Nephron (organoid): Measurements from ENCODE around the gene TMPRSS4.

Source experiments
- H3K27ac Mint-ChIP-seq, 3 experiments: 2 replicates each; pipeline ENCODE4 v1.8.0; 2020; ENCODE audit warnings: mixed read lengths in 3 of 3, mild to moderate bottlenecking in 2 of 3, moderate library complexity in 1 of 3
- H3K27me3 Mint-ChIP-seq: 2 replicates; pipeline ENCODE4 v1.8.0; 2021; ENCODE audit warnings: low read depth, mild to moderate bottlenecking, moderate library complexity, mixed read lengths
- H3K36me3 Mint-ChIP-seq: 2 replicates; pipeline ENCODE4 v1.8.0; 2020; ENCODE audit warnings: low read depth, mixed read lengths
- H3K4me1 Mint-ChIP-seq: 2 replicates; pipeline ENCODE4 v1.8.0; 2020; ENCODE audit warnings: mixed read lengths
- H3K4me3 Mint-ChIP-seq, 3 experiments: 2 replicates each; pipeline ENCODE4 v1.8.0; 2020; ENCODE audit warnings: mild to moderate bottlenecking in 3 of 3, mixed read lengths in 3 of 3, moderate library complexity in 2 of 3
- H3K9me3 Mint-ChIP-seq: 2 replicates; pipeline ENCODE4 v1.8.0; 2020; ENCODE audit warnings: mixed read lengths
- TF ChIP-seq, protein P1 (sequence below), 3 experiments: fragments of 200-600 bp; sonication (generic); IDR thresholded peaks; one replicate each; pipeline ENCODE4 v1.5.0; 2021; ENCODE audit warnings: antibody characterized with exemption in 3 of 3; ENCODE audit not compliant: unreplicated experiment in 3 of 3

TMPRSS4 gene

DNA sequence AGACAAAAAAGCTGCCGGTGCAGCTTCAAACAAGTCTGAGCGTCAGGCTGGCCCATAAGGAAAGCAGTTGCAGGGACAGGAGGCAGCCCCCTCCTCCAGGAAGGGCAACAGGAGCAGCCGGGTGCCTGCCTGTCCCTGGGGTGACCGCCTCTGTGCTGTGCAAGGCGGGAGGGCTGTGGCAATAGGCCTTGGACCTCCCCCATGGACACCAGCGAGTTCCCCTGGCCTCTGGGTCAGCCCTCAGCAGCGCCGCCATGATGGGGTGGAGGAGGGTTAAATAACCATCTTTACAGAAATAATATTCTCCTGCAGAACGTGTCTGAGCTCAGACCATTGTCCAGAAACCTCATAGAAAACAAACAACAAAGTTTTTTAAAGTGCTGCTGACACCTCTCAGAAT, 3.3 kb upstream of the TMPRSS4 start:
- H3K4me1 Mint-ChIP-seq: peaks cover 10% of the 10 kb centered on the region
- no peak overlapping the region for H3K4me3 Mint-ChIP-seq
- peak overlapping the region in 1 of 3 experiments; percentile 15 for H3K27ac Mint-ChIP-seq
- H3K27me3 Mint-ChIP-seq: peaks cover 21% of the 10 kb centered on the region
- TF ChIP-seq, protein P1, sequence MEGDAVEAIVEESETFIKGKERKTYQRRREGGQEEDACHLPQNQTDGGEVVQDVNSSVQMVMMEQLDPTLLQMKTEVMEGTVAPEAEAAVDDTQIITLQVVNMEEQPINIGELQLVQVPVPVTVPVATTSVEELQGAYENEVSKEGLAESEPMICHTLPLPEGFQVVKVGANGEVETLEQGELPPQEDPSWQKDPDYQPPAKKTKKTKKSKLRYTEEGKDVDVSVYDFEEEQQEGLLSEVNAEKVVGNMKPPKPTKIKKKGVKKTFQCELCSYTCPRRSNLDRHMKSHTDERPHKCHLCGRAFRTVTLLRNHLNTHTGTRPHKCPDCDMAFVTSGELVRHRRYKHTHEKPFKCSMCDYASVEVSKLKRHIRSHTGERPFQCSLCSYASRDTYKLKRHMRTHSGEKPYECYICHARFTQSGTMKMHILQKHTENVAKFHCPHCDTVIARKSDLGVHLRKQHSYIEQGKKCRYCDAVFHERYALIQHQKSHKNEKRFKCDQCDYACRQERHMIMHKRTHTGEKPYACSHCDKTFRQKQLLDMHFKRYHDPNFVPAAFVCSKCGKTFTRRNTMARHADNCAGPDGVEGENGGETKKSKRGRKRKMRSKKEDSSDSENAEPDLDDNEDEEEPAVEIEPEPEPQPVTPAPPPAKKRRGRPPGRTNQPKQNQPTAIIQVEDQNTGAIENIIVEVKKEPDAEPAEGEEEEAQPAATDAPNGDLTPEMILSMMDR (IDR thresholded peaks at IDR 0.05; ENCODE audit: unreplicated experiment in 3 of 3): no peak
- H3K9me3 Mint-ChIP-seq: no peaks in the 10 kb centered on the region
- H3K36me3 Mint-ChIP-seq: no peaks in the 10 kb centered on the region

DNA sequence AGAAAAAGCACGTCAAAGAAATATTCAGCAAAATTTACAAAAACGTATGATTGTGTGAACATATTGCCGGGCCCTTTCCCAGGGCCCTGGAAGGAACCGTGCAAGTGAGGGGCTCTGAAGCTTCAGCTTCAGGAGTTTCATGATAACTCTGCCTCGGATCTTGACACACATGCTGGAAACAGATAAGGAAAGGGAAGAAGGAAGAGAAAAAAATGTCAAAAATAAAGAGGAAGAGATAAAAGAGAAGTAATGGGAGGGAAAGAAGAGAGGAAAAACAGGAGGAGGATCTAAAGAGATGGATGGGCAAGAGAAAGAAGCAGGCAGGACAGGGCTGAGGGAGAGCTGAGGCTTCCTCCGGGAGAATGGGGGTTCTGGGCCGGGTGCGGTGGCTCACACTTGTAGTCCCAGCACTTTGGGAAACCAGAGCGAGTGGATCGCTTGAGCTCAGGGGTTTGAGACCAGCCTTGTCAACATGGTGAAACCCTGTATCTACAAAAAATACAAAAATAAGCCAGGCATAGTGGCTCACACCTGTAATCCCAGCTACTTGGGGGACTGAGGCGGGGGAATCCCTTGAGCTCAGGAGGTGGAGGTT, 2.7 kb upstream of the TMPRSS4 start:
- peaks cover 18% of the 10 kb centered on the region for H3K27me3 Mint-ChIP-seq
- H3K36me3 Mint-ChIP-seq: no peaks in the 10 kb centered on the region
- H3K4me3 Mint-ChIP-seq: no peak overlapping the region
- H3K4me1 Mint-ChIP-seq: peaks cover 12% of the 10 kb centered on the region
- TF ChIP-seq, protein P1 (IDR thresholded peaks at IDR 0.05; ENCODE audit: unreplicated experiment in 3 of 3): no peak
- H3K27ac Mint-ChIP-seq: peak overlapping the region in 1 of 3 experiments; percentile 15
- H3K9me3 Mint-ChIP-seq: no peaks in the 10 kb centered on the region

- TF ChIP-seq, protein P1 (IDR thresholded peaks at IDR 0.05; ENCODE audit: unreplicated experiment in 3 of 3): no peak
- Mint-ChIP-seq H3K27ac (no peak overlapping the region), H3K9me3 (no peaks in the 10 kb centered on the region), H3K4me1 (peaks cover 10% of the 10 kb centered on the region), H3K27me3 (peaks cover 16% of the 10 kb centered on the region), H3K4me3 (no peak overlapping the region), H3K36me3 (no peaks in the 10 kb centered on the region)
These were observed 2.1 kb upstream of the TMPRSS4 start for GRCh38 chr11:118074785-118075184.

DNA sequence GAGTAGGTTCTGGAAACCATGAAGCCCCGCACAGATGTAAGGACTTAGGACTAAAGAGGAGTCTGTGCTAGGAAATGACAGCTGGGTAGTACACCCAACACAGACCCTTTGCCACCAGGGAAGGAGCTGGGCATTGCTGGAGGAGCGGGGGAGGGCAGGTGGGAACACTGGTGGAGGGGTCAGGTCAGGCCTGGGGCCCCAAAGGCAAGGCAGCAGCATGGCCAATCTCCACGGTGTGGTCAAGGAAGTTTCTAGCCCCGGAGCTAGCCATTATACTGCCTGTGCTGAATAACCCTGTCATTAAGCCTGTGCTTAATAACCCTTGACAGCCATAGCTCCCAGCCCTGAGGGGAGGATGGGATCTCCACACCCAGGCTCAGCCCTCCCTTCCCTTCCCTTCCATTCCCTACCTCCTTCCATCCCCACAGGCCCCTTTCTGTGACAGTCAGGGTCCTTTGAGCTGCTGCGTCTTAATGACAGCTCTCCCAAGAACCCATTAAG, 2.1 kb downstream of the TMPRSS4 start:
- TF ChIP-seq, protein P1 (IDR thresholded peaks at IDR 0.05; ENCODE audit: unreplicated experiment in 3 of 3): no peak
- Mint-ChIP-seq H3K36me3 (no peaks in the 10 kb centered on the region), H3K4me1 (peaks cover 24% of the 10 kb centered on the region), H3K27me3 (peaks cover 31% of the 10 kb centered on the region), H3K27ac (peak overlapping the region in 2 of 3 experiments; percentile 28 to 78), H3K4me3 (peak overlapping the region in 1 of 3 experiments; percentile 72), H3K9me3 (no peaks in the 10 kb centered on the region)

GRCh38 chr11:118079491-118079890, 2.6 kb downstream of the TMPRSS4 start:
- Mint-ChIP-seq H3K27me3 (peaks cover 31% of the 10 kb centered on the region), H3K4me3 (peak overlapping the region in 1 of 3 experiments; percentile 54), H3K36me3 (no peaks in the 10 kb centered on the region), H3K9me3 (no peaks in the 10 kb centered on the region), H3K27ac (peak overlapping the region in 2 of 3 experiments; percentile 28 to 78), H3K4me1 (peaks cover 28% of the 10 kb centered on the region)
- TF ChIP-seq, protein P1 (IDR thresholded peaks at IDR 0.05; ENCODE audit: unreplicated experiment in 3 of 3): no peak

- TF ChIP-seq, protein P1 (IDR thresholded peaks at IDR 0.05; ENCODE audit: unreplicated experiment in 3 of 3): no peak
- H3K9me3 Mint-ChIP-seq: no peaks in the 10 kb centered on the region
- peaks cover 29% of the 10 kb centered on the region for H3K27me3 Mint-ChIP-seq
- no peaks in the 10 kb centered on the region for H3K36me3 Mint-ChIP-seq
- peaks cover 28% of the 10 kb centered on the region for H3K4me1 Mint-ChIP-seq
- H3K27ac Mint-ChIP-seq: peak overlapping the region in 1 of 3 experiments; percentile 31
- H3K4me3 Mint-ChIP-seq: peak overlapping the region in 1 of 3 experiments; percentile 19
These were observed 3.4 kb downstream of the TMPRSS4 start for GRCh38 chr11:118080296-118080695.
